ENCODE results near the gene QPRT. TPM values are rescaled to one million over a fixed set of nuclear protein-coding genes. Genes with fewer than 3 reads are reported as not detected.
"Not testable (repeated sequence)": the region's sequence is repeated elsewhere in the genome, so short reads cannot be mapped to it uniquely, and the experiment has no call there.

The QPRT gene
- total RNA-seq, 1 experiment from 2014 or later = 1.7 TPM

DNA sequence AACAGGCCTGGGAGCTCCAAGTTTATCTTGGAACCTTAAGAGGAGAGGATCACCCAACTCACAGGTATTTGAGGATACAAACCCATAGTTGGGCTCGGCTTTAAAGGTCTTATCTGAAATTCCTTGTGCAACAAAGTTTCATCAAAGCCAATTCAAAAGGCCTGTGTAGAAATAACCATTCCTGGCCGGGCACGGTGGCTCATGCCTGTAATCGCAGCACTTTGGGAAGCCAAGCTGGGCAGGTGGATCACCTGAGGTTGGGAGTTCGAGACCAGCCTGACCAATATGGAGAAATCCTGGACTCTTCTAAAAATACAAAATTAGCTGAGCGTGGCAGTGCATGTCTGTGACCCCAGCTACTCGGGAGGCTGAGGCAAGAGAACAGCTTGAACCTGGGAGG is 38.1 kb downstream of the QPRT start:
- DNase-seq (ENCODE audit: low read depth) = no peak

DNA sequence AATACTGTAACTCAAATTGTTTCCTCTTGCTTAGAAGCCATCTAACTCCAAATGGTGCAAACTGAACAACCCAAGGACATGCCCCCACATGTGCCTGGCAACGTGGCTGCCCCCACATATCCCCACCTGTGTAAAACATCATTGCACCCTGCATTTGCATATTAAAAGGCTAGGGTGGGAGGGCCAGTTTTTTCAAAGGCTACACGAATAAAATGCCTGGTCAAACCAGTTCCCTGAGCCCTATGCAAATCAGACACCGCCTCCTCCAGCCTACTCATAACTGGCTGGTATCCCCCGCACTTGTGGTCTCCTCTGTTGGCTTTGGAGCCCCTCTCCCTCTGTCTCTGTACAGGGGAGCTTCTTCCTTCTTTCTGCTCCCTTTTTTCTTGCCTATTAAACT is 40.1 kb downstream of the QPRT start:
- DNase-seq (ENCODE audit: low read depth) = no peak

DNA sequence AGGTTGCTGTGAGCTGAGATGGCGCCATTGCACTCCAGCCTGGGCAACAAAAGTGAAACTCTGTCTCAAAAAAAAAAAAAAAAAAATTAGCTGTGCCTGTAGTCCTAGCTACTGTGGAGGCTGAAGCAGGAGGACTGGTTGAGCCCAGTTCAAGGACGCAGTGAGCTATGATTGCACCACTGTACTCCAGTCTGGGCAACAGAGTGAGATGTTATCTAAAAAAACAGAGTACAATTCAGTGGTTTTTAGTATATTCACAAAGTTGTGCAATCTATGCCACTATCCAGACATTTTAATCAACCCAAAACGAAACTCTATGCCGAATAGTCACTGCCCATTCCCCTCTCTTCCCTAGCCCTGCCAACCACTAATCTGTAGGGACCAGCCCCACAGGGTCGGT is 41.7 kb downstream of the QPRT start:
- no peak for DNase-seq (ENCODE audit: low read depth)

DNA sequence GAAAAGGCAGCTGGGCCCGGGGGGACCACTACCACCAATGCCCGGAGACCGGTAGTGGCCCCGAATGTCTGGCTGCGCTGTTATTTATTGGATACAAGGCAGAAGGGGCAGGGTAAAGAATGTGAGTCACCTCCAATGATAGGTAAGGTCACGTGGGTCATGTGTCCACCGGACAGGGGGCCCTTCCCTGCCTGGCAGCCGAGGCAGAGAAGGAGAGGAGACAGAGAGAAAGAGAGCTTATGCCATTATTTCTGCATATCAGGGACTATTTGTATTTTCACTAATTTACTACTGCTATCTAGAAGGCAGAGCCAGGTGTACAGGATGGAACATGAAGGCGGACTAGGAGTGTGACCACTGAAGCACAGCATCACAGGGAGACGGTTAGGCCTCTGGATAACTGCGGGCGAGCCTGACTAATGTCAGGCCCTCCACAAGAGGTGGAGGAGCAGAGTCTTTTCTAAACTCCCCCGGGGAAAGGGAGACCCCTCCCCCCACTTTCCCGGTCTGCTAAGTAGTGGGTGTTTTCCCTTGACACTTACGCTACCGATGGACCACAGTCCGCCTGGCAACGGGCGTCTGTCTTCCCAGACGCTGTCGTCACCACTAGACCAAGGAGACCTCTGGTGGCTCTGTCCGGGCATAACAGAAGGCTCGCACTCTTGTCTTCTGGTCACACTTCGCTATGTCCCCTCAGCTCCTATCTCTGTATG is 42.3 kb downstream of the QPRT start:
- peak; percentile 51 for DNase-seq (ENCODE audit: low read depth)

DNA sequence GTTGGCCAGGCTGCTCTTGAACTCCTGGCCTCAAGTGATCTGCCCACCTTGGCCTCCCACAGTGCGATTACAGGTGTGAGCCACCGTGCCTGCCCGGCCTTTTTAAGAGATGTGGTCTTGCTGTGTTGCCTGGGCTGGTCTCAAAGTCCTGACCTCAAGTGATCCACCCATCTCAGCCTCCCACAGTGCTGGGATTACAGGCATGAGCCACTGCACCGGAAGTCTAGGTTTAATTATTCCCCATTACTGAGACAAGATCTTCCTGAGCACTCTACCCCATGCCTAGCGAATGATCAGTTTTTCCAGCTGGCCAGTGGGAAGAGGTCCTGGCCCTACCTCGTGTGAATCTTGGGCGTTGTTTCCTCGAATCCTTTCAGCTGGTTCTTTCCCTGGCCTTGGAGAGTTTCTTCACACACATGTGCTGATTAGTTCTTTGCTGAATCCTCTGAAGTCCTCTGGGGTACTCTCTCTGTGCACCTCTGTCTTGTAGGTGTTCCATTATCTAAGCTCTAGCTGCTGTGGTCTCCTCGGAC is 47.9 kb downstream of the QPRT start:
- DNase-seq (ENCODE audit: low read depth) = no peak

DNA sequence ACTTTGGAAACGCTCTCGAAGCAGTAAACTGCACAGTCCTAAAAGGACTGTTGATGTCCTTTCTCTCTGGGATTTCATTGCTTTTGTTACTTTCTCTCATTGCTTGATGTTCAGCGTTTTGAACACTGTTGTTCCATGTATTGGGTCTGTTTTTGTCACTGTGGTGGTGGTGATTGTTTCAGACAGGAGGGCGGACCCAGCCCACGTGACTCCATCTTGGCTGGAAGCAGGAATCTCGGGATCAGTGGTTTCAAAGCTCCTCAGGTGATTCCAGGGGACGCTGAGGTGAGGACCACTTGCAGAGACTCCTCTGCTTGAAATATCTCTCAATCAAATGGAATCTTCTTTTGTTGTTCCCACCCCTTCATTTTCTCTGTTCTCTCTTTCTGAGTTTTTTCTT is 48.5 kb downstream of the QPRT start:
- no peak for DNase-seq (ENCODE audit: low read depth)

DNA sequence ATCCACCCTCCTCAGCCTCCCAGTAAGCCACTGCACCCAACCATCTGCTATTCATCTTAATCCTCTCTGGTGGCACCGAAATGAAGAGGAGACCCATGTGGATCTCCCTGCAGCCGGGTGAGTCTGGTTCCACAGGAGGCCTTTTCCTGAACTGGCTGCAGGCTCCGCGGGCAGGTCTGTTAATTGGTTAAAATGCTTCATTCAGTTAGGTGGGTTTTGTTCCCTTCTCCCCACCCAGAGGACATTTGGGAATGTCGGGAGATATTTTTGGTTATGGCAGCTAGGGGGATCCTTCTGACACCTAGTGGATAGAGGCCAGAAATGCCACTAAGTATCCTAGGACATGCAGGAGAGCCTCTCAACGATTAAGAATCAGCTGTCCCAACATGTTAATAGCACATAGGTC is 50.1 kb downstream of the QPRT start:
- DNase-seq (ENCODE audit: low read depth) = peak; percentile 68

DNA sequence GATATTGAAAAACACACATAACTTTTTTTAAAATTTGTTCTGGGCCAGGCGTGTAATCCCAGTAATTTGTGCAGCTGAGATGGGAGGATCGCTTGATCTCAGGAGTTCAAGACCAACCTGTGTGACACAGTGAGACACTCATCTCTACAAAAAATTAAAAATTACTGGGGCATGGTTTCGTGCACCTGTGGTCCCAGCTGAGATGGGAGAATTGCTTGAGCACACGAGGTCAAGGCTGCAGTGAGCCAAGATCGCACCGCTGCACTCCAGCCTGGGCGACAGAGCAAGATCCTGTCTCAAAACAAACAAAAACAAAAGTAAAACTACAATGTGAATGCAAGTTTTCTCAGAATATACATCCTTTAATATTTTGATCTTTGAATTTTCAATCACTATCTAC is 51.7 kb downstream of the QPRT start:
- no peak for DNase-seq (ENCODE audit: low read depth)

DNA sequence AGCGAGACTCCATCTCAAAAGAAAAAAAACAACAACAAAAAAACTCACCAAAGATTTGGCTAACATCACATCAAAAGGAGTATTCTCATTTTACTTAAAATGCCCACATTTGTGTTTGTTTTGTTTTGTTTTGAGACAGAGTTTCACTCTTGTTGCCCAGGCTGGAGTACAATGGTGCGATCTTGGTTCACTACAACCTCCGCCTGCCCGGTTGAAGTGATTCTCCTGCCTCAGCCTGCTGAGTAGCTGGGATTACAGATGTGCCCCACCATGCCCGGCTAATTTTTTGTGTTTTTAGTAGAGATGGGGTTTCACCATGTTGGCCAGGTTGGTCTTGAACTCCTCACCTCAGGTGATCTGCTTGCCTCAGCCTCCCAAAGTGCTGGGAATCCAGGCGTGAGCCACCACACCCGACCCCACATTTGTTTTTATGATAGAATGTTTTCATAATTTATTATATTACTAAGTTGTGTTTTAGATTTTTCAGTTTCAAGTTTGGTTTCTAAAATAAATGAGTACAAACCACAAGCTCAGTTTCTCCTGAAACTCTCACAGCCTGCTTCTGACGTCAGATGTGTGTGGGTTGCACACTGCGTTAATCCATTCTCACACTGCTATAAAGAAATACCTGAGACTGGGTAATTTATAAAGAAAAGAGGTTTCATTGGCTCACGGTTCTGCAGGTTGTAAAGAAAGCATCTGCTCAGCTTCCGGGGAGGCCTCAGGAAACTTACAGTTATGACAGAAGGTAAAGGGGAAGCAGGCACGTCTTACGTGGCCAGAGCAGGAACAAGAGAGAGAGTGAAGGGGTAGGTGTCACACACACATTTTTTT is 53.0 kb downstream of the QPRT start:
- not testable (repeated sequence) for DNase-seq (ENCODE audit: low read depth)

DNA sequence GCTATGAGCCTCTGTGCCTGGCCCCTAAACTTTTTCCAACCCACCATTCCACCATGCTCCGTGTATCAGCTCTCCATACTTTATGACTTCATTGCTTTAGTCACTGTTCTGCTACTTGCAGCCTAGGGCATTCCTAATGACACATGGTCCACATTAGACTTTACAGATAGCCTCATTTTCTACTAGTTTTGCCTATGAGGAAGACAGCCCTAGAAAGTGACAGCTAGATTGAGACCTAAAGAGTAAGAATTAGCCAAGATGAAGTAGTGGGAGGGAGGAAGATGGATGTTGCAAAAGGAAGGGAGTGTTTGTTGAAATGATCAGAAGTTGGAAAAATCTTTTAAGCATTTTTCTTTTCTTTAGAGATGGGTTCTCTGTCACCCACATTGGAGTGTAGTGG is 55.8 kb downstream of the QPRT start:
- no peak for DNase-seq (ENCODE audit: low read depth)

DNA sequence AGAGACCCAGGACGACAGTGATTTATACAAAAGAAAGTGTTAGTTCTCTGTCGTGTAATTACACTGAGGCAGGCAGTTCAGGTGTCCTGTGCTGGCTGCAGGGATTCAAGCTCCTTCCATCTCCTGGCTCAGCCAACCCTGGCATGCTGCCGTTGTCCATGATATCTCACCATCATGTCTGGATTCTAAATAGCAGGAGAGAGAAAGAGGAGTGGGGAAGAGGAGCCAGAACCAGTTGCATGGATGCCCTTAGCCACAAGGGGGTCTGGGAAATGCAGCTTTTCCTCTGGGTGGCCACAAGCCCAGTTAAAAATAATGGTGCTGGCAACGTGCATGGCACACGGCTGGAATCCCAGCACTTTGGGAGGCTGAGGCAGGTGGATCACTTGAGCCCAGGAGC is 57.1 kb downstream of the QPRT start:
- no peak for DNase-seq (ENCODE audit: low read depth)

DNA sequence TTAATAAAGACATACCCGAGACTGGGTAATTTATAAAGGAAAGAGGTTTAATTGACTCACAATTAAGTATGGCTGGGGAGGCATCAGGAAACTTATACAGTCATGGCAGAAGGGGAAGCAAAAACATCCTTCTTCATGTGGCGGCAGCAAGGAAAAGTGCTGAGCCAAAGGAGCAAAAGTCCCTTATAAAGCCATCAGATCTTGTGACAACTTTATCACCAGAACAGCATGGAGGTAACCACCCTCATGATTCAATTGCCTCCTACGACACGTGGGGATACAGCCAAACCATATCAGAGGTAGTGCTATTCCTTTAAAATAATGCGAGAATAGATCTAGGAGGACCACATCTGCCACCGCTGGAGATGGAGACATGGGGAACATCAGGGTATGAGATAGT is 57.8 kb downstream of the QPRT start:
- DNase-seq (ENCODE audit: low read depth) = no peak

DNA sequence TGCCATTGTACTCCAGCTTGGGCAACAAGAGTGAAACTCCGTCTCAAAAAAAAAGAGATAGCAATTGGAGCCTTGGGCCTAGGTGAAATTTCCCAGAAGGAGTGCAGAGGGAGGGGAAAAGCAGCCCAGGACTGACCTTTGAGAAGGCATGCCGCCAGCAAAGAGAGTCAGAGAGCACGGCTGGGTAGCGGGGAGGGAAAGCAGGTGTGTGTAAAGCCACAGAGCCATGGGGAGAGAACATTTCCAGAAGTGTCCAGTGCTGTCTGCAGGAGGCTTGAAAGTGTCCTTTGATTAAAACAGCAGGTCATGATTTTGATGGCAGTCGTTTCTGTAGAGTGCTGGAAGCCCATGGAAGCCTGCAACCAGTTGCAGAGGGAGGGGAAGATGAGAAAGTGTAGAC is 58.7 kb downstream of the QPRT start:
- no peak for DNase-seq (ENCODE audit: low read depth)

DNA sequence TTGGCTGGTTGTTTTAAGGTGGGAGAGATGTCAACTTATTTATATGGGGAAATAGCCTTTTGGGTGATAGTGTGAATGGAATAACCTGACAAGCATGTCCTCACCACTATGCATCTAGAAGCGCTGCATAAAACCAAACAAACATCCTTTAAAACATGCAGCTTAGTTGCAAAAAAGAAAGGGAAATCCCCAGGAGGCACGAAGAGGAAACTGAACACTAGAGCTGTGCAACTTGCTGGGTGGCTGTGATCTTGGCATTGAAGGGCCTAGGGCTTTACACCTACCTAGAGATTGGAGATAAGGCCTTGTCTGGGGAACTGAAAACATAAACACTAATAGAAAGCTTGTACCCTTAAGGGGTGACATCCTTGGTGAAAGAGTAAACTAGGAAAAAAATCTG is 59.5 kb downstream of the QPRT start:
- DNase-seq (ENCODE audit: low read depth) = no peak

DNA sequence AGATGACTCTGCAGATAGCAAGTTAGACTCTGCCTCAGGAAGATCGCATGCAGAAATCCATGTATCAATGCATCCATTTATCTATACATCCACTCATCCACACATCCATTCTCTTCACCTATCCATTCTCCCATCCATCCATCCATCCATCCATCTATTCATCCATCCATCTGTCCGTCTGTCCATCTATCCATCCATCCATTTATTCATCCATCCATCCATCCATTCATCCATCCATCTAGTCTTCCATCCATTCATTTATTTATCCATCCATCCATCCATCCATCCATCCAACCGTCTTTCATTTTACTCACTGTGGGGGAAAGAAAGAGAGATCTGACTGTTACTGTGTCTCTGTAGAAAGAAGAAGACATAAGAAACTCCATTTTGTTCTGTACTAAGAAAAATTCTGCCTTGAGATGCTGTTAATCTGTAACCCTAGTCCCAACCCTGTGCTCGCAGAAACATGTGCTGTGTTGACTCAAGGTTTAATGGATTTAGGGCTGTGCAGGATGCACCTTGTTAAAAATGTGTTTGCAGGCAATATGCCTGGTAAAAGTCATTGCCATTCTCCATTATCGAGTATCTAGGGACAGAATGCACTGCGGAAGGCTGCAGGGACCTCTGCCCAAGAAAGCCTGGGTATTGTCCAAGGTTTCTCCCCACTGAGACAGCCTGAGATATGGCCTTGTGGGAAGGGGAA is 61.1 kb downstream of the QPRT start:
- DNase-seq (ENCODE audit: low read depth) = not testable (repeated sequence)

DNA sequence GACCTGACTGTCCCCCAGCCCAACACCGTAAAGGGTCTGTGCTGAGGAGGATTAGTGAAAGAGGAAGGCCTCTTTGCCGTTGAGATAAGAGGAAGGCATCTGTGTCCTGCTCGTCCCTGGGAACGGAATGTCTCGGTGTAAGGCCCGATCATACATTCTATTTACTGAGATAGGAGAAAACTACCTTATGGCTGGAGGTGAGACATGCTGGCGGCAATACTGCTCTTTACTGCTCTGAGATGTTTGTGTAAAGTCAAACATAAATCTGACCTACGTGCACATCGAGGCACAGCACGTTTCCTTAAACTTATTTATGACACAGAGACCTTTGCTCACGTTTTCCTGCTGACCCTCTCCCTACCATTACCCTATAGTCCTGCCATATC is 61.6 kb downstream of the QPRT start:
- DNase-seq (ENCODE audit: low read depth) = not testable (repeated sequence)

DNA sequence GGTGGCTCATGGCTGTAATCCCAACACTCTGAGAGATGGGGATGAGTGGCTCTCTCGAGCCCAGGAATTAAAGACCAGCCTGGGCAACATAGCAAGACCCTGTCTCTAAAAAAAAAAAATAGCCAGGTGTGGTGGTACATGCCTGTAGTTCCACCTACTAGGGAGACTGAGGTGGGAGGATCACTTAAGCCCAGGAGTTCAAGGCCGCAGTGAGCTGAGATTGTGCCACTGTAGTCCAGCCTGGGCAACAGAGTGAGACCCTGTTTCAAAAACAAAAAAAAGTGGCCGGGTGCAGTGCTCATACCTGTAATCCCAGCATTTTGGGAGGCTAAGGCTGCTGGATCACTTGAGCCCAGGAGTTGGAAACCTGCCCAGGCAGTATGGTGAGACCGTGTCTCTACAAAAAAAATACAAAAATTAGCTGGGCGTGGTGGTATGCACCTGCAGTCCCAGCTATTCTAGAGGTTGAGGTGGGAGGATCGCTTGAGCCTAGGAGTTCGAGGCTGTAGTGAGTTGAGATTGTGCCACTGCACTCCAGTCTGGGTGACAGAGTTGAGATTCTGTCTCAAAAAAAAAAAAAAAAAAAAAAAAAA is 63.8 kb downstream of the QPRT start:
- no peak for DNase-seq (ENCODE audit: low read depth)

DNA sequence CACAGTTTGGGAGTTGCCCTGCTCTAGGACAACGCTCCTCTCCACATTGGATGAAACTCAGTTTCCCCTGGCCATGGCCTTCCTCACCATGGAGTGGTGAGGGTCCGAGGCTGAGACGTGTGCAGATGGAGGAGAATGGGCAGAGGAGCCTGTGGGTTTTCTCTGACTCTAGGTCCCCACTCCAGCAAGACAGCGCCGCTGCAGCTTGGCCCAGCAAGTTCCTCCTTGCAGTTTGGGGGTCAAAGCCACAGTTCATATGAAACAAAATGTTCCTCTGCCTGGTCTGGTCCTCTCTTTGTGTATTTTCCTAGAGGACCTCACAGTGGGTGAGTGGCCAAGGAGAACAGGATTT is 64.5 kb downstream of the QPRT start:
- no peak for DNase-seq (ENCODE audit: low read depth)

DNA sequence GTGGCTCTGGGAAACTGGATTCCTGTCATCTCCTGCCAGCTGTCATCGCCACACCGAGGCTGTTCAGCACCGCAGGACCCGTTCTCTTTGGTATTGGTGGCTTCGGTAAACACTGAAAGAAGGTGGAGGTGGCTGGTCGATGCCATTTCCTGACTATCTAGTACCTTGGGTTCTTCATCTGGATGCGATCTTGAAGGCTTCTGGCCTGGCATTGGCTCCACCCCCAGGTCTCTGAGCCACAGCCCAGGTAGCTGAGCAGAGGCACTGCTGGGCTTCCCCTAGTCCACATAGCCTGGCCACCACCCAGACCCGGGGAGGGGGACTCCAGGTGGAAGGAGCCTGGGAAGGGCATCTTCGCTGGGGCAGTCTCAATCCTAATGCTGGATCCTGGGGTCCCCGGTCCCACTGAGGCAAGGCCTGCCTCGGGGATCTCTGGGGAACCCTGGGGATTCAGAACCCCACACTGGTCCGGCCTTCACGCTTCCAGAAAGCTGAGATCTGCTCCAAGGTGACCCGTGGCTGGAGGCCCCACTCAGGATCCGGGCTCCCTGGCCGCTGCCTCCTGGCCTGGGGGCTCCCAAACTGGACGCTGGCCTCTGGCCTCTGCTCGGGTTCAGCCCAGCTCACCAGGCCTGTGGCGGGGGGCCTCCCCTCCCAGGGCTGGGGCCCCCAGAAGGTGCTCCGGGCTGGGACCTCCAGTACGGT is 65.0 kb downstream of the QPRT start:
- no peak for DNase-seq (ENCODE audit: low read depth)

DNA sequence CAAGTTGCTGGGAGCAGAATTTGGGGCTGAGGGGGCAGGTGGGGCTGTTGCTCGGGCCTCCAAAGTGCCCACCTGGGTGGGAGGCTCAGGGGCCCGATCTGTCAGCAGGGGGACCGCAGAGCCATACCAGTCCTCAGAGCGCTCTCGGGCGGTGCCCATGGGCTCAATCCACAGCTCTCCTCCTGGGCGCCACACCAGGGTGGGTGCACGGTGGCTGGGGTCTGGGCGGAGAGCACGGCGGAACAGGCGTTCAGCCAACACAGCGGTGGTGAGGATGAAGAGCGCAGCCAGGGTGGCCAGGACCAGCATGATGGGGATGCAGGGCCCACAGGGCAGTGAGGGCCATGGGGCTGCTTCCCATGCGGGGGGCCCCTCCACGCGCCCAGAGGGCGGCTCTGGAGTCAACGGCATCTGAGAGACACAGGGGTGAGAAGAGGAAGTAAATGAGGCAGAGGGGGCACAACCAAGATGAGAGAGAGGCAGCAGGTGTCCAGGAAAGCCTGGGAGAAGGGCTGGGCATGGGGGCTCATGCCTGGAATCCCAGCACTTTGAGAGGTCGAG is 65.6 kb downstream of the QPRT start:
- no peak for DNase-seq (ENCODE audit: low read depth)

Data from LHCN-M2 (cell line).